ENCODE measurements around the gene NFKB1.

The NFKB1 gene

DNA sequence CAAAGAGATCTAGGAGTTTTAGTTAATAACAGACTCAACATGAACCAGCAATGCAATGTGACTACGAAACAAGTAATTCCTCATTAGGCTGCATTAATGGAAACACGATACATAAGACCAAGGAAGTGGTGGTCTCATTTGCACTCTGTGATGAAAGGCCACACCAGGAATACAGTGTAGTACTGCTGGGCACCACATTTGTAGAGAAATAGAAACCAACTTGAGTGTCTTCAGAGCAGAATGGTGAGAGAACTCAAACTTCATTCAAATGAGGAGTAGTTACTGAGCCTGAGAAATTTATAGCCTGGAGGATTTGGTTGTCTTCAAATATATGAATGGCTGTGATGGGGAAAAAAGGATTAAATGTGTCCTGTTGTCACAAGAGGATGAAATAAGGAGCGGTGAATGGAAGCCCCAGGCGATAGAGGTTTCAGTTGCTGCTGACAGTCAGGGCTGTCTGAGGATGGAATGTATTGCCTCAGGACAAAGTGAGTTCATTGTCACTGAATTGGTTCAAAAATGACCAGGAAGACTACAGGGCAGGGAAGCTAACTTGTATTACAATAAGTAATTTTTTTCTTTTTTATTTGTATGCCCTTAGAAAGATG, 50.9 kb downstream of the NFKB1 start:
- CTCF ChIA-PET, result no interaction called here
- DNase-seq (ENCODE audit: low read depth, low spot score), result no peak
- POLR2A ChIA-PET, result no interaction called here
- TF ChIP-seq, protein P1, sequence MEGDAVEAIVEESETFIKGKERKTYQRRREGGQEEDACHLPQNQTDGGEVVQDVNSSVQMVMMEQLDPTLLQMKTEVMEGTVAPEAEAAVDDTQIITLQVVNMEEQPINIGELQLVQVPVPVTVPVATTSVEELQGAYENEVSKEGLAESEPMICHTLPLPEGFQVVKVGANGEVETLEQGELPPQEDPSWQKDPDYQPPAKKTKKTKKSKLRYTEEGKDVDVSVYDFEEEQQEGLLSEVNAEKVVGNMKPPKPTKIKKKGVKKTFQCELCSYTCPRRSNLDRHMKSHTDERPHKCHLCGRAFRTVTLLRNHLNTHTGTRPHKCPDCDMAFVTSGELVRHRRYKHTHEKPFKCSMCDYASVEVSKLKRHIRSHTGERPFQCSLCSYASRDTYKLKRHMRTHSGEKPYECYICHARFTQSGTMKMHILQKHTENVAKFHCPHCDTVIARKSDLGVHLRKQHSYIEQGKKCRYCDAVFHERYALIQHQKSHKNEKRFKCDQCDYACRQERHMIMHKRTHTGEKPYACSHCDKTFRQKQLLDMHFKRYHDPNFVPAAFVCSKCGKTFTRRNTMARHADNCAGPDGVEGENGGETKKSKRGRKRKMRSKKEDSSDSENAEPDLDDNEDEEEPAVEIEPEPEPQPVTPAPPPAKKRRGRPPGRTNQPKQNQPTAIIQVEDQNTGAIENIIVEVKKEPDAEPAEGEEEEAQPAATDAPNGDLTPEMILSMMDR (IDR thresholded peaks at IDR 0.05; ENCODE audit: insufficient read depth, low read length, missing control alignments), result no peak
- H3K4me3 ChIP-seq (ENCODE audit: low read depth, low read length), result no peak overlapping the region

DNA sequence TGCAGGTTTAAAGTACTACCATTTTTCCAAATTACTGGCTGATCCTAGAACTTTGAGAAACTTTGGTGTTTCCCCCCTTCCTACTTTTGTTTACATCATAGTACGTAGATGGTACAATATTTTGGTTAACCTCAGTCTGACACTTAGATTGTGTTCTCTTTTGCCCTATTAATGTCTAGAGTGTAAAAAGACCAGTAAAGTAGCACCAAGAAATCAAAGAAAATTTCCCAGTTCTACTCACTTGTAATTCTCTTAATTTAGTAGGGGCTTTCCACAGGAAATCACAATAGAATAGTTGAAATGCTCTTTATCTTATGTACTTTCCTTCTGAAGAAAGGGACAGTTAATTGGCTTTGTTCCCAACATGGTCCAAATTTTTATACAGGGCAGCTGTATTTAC, 51.6 kb downstream of the NFKB1 start:
- CTCF ChIA-PET, result no interaction called here
- POLR2A ChIA-PET, result no interaction called here
- DNase-seq (ENCODE audit: low read depth, low spot score), result no peak
- H3K4me3 ChIP-seq (ENCODE audit: low read depth, low read length), result no peak overlapping the region
- TF ChIP-seq, protein P1 (IDR thresholded peaks at IDR 0.05; ENCODE audit: insufficient read depth, low read length, missing control alignments), result no peak

DNA sequence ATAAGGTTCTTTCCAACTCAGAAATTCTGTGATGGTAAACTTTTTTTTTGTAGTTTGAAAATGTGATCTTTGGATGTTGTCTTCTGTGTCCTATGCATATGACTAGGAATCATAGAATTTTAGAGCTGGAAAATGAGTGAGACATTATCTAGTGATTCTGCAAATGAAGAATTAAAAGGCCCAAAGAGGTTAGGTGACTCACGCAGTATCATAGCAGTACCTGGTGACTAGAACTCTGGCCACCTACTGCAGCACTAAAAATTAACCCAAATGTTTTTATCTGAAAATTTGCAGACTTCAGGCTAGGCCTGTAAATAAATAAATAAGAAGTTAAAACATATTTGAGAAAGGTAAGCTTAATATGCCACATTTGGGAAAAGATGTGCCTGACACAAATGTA, 52.8 kb downstream of the NFKB1 start:
- no peak overlapping the region for H3K4me3 ChIP-seq (ENCODE audit: low read depth, low read length)
- ChIA-PET CTCF (interaction anchor here (1.0 to 1.1 kb wide), 2 partner anchors 41 to 53 kb away, joined by 3 read pairs; partner anchors contain the start of gene NFKB1), POLR2A (no interaction called here)
- DNase-seq (ENCODE audit: low read depth, low spot score), result no peak
- TF ChIP-seq, protein P1 (IDR thresholded peaks at IDR 0.05; ENCODE audit: insufficient read depth, low read length, missing control alignments), result no peak

DNA sequence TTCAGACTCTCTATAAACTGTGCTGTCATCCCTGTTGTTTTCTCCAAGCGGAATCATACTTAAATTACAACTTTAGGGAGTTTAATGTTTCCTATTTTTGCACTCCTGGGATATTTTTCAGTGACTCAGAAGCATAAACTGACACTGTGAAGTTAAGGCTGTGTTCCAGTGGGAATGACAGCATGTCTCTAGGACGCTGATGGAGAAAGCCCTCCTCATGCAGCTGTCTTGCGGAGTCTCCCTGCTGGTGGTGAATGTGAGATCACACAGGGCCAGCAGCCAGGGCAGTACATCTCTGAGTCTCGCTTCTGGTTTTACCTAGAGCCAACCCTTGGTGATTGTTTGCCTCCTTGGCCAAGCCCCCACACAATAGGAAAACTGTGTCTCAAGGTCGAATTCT, 53.3 kb downstream of the NFKB1 start:
- CTCF ChIA-PET, result interaction anchor here (1.0 to 1.1 kb wide), 2 partner anchors 41 to 54 kb away, joined by 3 read pairs; partner anchors contain the start of gene NFKB1
- TF ChIP-seq, protein P1 (IDR thresholded peaks at IDR 0.05; ENCODE audit: insufficient read depth, low read length, missing control alignments), result no peak
- H3K4me3 ChIP-seq (ENCODE audit: low read depth, low read length), result no peak overlapping the region
- DNase-seq (ENCODE audit: low read depth, low spot score), result no peak
- POLR2A ChIA-PET, result no interaction called here

DNA sequence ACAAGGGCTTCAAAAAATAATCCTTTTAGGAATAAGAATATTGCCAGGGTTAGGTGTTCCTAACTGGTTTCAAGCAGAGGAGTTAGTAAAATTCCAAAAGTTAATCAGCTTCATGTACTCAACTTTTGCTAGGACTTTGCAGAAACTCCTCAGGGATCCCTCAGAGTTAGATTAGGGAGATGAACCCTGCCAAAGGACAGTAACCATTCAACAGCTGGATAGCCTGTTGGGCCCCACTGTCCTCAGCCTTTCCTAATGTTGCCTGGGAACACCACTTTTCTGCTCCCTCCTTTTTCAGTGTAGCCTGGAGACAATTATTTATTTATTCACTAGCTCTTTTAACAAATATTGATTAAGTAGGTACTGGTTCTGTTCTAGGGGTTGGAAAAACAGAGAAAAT, 53.8 kb downstream of the NFKB1 start:
- TF ChIP-seq, protein P1 (IDR thresholded peaks at IDR 0.05; ENCODE audit: insufficient read depth, low read length, missing control alignments), result no peak
- no peak for DNase-seq (ENCODE audit: low read depth, low spot score)
- POLR2A ChIA-PET, result no interaction called here
- H3K4me3 ChIP-seq (ENCODE audit: low read depth, low read length), result no peak overlapping the region
- CTCF ChIA-PET, result interaction anchor here (1.1 kb wide), 1 partner anchor 54 kb away, joined by 3 read pairs; the partner anchor contains the start of gene NFKB1

DNA sequence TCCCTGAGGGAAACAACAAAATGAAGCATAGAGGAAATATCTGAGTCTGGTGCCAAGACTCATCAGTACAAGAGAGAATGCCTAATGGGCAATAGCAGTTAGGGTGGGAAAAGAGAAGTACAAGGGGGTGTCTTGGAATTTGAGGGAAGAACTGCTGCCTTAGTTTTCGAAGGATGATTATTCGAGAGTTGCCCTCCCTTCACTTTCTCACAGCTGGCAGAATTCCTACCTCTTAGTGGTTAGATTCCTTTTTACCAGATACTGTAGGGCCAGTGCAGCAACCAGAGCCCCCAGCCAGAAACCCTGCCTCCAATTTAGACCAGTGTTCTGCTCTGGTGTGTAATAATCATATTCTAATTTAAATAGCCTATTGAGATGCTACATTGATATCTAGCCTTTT, 56.5 kb downstream of the NFKB1 start:
- no peak overlapping the region for H3K4me3 ChIP-seq (ENCODE audit: low read depth, low read length)
- TF ChIP-seq, protein P1 (IDR thresholded peaks at IDR 0.05; ENCODE audit: insufficient read depth, low read length, missing control alignments), result no peak
- ChIA-PET CTCF (no interaction called here), POLR2A (no interaction called here)
- DNase-seq (ENCODE audit: low read depth, low spot score), result no peak

Measured in AG04449 (cell line).